OCI-LY3 (cell line): ENCODE results near the gene MYO1G.

Source experiments
- H2AFZ ChIP-seq: fragments of 200-600, 300-600 bp; shearing (Covaris generic); 2 replicates; pipeline ENCODE4 v1.6.0; 2014; ENCODE audit warnings: antibody characterized with exemption, low read depth, low read length
- H3K27ac ChIP-seq: fragments of 200-600, 300-600 bp; sonication (generic); 2 replicates; pipeline ENCODE4 v1.5.1; 2014; ENCODE audit warnings: mild to moderate bottlenecking, low read length, moderate library complexity, mixed read lengths
- H3K27me3 ChIP-seq: fragments of 200-600, 300-600 bp; sonication (generic); 2 replicates; pipeline ENCODE4 v1.6.1; 2014; ENCODE audit warnings: low read depth, low read length, mixed read lengths
- H3K36me3 ChIP-seq: fragments of 200-600, 300-600 bp; sonication (generic); replicated peaks from 2 replicates; pipeline ENCODE3; 2014; ENCODE audit warnings: low read depth, low read length, mixed read lengths
- H3K4me1 ChIP-seq: fragments of 300-600, 200-600 bp; sonication (generic); 2 replicates; pipeline ENCODE4 v1.6.1; 2014; ENCODE audit warnings: low read length, mixed read lengths
- H3K4me2 ChIP-seq: fragments of 200-600, 300-600 bp; sonication (generic); 2 replicates; pipeline ENCODE4 v1.6.1; 2014; ENCODE audit warnings: low read length, mixed read lengths
- H3K4me3 ChIP-seq: fragments of 300-600, 200-600 bp; sonication (generic); 2 replicates; pipeline ENCODE4 v1.5.1; 2014; ENCODE audit warnings: antibody characterized with exemption, mild to moderate bottlenecking, low read length, moderate library complexity
- H3K79me2 ChIP-seq: fragments of 300-600, 200-600 bp; shearing (Covaris generic); 2 replicates; pipeline ENCODE4 v1.6.1; 2014; ENCODE audit warnings: mild to moderate bottlenecking, low read length, mixed read lengths
- H3K9ac ChIP-seq: fragments of 300-600, 200-600 bp; shearing (Covaris generic); 2 replicates; pipeline ENCODE4 v1.6.0; 2014; ENCODE audit warnings: mild to moderate bottlenecking, low read length, moderate library complexity
- H3K9me3 ChIP-seq: fragments of 200-600, 300-600 bp; shearing (Covaris generic); 2 replicates; pipeline ENCODE4 v1.6.1; 2014; ENCODE audit warnings: low read length, mixed read lengths; ENCODE audit not compliant: insufficient read depth
- H4K20me1 ChIP-seq: fragments of 200-600, 300-600 bp; sonication (generic); 2 replicates; pipeline ENCODE4 v1.6.1; 2016; ENCODE audit warnings: low read length, mixed read lengths; ENCODE audit not compliant: insufficient read depth
- EZH2phosphoT487 ChIP-seq: fragments of 200-600 bp; shearing (Covaris generic); IDR thresholded peaks from 2 replicates; pipeline ENCODE4 v1.6.1; 2018; ENCODE audit warnings: antibody characterized with exemption, mixed run types, low read depth
- TF ChIP-seq, protein P1 (sequence below): fragments of 200-600, 300-600 bp; sonication (generic); IDR thresholded peaks from 2 replicates; pipeline ENCODE4 v1.5.1; 2014; ENCODE audit warnings: antibody characterized with exemption, low read length, low read depth

MYO1G gene

DNA sequence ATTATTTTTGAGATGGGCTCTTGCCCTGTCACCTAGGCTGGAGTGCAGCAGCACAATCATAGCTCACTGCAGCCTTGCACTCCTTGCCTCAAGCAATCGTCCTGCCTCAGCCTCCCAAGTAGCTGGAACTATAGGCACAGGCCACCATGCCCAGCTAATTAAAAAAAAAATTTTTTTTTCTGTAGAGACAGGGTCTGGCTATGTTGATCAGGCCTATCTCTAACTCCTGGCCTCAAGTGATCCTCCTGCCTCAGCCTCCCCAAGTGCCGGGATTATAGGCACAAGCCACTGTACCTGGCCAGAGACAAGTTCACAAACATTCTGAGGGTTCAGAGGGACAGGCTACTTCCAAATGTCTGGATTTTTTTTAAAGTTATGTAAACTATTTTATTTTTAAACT is 61.4 kb downstream of the MYO1G start:
- Histone ChIP-seq H3K27ac (no peak overlapping the region), H3K27me3 (0 out of 2 replicates have a peak, but pooled peaks cover 6% of the 10 kb centered on the region), H3K4me3 (no peak overlapping the region), H4K20me1 (no peaks in the 10 kb centered on the region), H3K4me1 (peaks cover 8% of the 10 kb centered on the region), H2AFZ (no peak overlapping the region), H3K36me3 (no peaks in the 10 kb centered on the region), H3K79me2 (no peaks in the 10 kb centered on the region), H3K9me3 (no peaks in the 10 kb centered on the region), H3K9ac (no peak overlapping the region), H3K4me2 (no peak overlapping the region)
- TF ChIP-seq, protein P1, sequence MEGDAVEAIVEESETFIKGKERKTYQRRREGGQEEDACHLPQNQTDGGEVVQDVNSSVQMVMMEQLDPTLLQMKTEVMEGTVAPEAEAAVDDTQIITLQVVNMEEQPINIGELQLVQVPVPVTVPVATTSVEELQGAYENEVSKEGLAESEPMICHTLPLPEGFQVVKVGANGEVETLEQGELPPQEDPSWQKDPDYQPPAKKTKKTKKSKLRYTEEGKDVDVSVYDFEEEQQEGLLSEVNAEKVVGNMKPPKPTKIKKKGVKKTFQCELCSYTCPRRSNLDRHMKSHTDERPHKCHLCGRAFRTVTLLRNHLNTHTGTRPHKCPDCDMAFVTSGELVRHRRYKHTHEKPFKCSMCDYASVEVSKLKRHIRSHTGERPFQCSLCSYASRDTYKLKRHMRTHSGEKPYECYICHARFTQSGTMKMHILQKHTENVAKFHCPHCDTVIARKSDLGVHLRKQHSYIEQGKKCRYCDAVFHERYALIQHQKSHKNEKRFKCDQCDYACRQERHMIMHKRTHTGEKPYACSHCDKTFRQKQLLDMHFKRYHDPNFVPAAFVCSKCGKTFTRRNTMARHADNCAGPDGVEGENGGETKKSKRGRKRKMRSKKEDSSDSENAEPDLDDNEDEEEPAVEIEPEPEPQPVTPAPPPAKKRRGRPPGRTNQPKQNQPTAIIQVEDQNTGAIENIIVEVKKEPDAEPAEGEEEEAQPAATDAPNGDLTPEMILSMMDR: no peak
- TF ChIP-seq EZH2phosphoT487: no peak

DNA sequence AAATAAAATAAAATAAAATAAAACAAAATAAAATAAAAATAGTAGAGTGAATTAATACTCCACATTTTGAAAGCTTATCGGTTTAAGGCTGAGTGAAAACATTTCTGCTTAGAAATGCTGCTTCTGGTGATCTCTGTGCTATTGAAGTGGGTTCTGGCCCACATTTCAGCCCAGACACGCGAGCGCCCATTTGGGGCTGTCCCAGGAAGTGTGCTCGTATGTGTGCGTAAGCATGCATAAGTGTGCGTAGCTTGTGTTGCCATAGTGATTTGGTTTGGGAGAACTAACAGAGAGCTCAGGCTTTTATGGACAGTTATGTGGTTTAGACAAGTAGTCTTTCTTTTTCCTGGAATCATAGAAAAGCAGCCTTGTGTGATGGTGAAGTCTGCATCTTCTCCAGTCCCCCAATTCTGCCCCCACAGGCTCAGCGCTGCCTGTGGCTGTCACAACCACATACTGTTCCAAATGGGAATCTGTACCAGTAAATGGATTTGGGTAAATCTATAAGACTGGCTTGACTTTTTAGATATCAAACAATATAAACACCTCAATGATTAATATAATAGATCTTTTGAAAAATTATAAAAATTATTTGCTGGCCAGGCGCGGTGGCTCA is 63.7 kb downstream of the MYO1G start:
- Histone ChIP-seq H2AFZ (peak overlapping the region; percentile 31; the same call in 1 of the 2 replicates), H4K20me1 (no peaks in the 10 kb centered on the region), H3K4me1 (peaks cover 8% of the 10 kb centered on the region), H3K27me3 (0 out of 2 replicates have a peak, but pooled peaks cover 6% of the 10 kb centered on the region), H3K79me2 (no peaks in the 10 kb centered on the region), H3K4me3 (0 out of 2 replicates have a peak overlapping the region, but pooled peaks have one; percentile 25), H3K9me3 (no peaks in the 10 kb centered on the region), H3K4me2 (peak overlapping the region; percentile 40), H3K9ac (no peak overlapping the region), H3K27ac (no peak overlapping the region), H3K36me3 (no peaks in the 10 kb centered on the region)
- TF ChIP-seq, protein P1: no peak
- TF ChIP-seq EZH2phosphoT487: no peak

DNA sequence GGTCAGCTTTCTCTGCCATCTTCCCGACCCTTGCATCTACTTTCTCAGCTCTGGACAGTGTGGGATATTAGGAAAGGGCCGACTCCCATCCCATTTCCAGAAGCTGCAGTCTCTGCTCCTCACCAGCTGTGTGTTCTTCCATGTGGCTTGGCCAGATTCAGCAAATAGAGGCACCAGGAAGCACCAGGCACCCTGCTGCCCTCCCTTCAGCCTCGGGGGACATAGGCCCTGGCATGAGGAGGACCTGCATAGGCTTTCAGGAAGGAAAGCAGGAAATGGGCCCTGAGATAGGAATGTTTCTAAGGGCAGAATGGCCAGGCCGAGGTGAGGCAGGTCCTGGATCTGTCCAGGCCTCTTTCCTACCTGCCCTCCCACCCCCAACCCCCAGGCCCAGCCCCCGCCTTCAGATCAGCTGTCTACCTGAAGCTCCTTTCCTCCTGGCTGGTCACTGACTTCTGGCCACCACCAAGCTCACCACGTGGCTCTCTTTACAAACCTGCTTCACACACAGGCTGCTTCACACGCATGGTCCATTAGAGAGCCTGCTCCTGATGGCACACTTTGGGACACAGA is 66.0 kb downstream of the MYO1G start:
- H3K79me2 ChIP-seq: no peaks in the 10 kb centered on the region
- H3K27ac ChIP-seq: no peak overlapping the region
- peak overlapping the region; percentile 68; the same call in 1 of the 2 replicates for H2AFZ ChIP-seq
- no peaks in the 10 kb centered on the region for H3K9me3 ChIP-seq
- H3K4me3 ChIP-seq: no peak overlapping the region
- H4K20me1 ChIP-seq: no peaks in the 10 kb centered on the region
- no peaks in the 10 kb centered on the region for H3K27me3 ChIP-seq
- peaks cover 8% of the 10 kb centered on the region for H3K4me1 ChIP-seq
- H3K4me2 ChIP-seq: no peak overlapping the region
- H3K9ac ChIP-seq: no peak overlapping the region
- no peak for TF ChIP-seq EZH2phosphoT487
- TF ChIP-seq, protein P1: no peak
- no peaks in the 10 kb centered on the region for H3K36me3 ChIP-seq
